CD14-positive monocyte (primary cell): ENCODE data around the gene HOXA7. TPM values are rescaled to one million over a fixed set of nuclear protein-coding genes. Genes with fewer than 3 reads are reported as not detected.

Experiments used
- DNase-seq, 3 donors: peaks; one replicate each; pipeline ENCODE4 v3.0.0-alpha.2; 2011 to 2022
- H2AFZ ChIP-seq: 2 replicates; pipeline ENCODE4 v1.6.0; 2012; ENCODE audit warnings: mild to moderate bottlenecking, low read depth, low read length, inconsistent platforms; ENCODE audit not compliant: insufficient read depth, poor library complexity, severe bottlenecking
- H3K27ac ChIP-seq, 2 donors: 1 replicate in 1 of 2; 2 replicates in 1 of 2; pipeline ENCODE4 v1.5.1; 2012 to 2013; ENCODE audit warnings: low read length in 2 of 2, control low read depth in 1 of 2, inconsistent platforms in 1 of 2, low read depth in 1 of 2, mild to moderate bottlenecking in 1 of 2
- H3K27me3 ChIP-seq, 2 donors: one replicate each; pipeline versions ENCODE4 v1.6.0 to v1.6.1; 2011 to 2013; ENCODE audit warnings: low read length in 2 of 2; ENCODE audit not compliant: control insufficient read depth in 2 of 2, insufficient read depth in 2 of 2
- H3K36me3 ChIP-seq, 2 donors: replicated peaks in 1 of 2; 1 replicate in 1 of 2; 2 replicates in 1 of 2; pipeline versions ENCODE4 v1.5.1 to v1.6.1; 2012 to 2013; ENCODE audit warnings: low read length in 2 of 2, control low read depth in 1 of 2, inconsistent platforms in 1 of 2, mild to moderate bottlenecking in 1 of 2; ENCODE audit not compliant: insufficient read depth in 2 of 2, control insufficient read depth in 1 of 2
- H3K4me1 ChIP-seq, 2 donors: 1 replicate in 1 of 2; 2 replicates in 1 of 2; pipeline versions ENCODE4 v1.5.1 to v1.6.1; 2012 to 2013; ENCODE audit warnings: low read length in 2 of 2, control low read depth in 1 of 2, inconsistent platforms in 1 of 2, mild to moderate bottlenecking in 1 of 2, moderate library complexity in 1 of 2; ENCODE audit not compliant: insufficient read depth in 2 of 2, control insufficient read depth in 1 of 2
- H3K4me2 ChIP-seq: replicated peaks from 2 replicates; pipeline ENCODE3; 2012; ENCODE audit warnings: low read length, moderate library complexity, mild to moderate bottlenecking; ENCODE audit not compliant: poor library complexity, severe bottlenecking; ENCODE audit errors: extremely low read depth
- H3K4me3 ChIP-seq, 3 experiments: fragments of 200-600 bp in 1 of 3; sonication (generic) in 1 of 3; replicated peaks in 1 of 3; 1 replicate in 2 of 3; 2 replicates in 1 of 3; pipeline ENCODE4 v1.5.1; 2011 to 2013; ENCODE audit warnings: low read length in 3 of 3, mild to moderate bottlenecking in 3 of 3, control low read depth in 2 of 3, low read depth in 2 of 3, inconsistent platforms in 1 of 3, moderate library complexity in 1 of 3
- H3K79me2 ChIP-seq: 2 replicates; pipeline ENCODE4 v1.6.0; 2012; ENCODE audit warnings: mild to moderate bottlenecking, control low read depth, inconsistent platforms, low read length, moderate library complexity; ENCODE audit not compliant: insufficient read depth
- H3K9ac ChIP-seq: 2 replicates; pipeline ENCODE4 v1.6.0; 2017; ENCODE audit warnings: low read length, mild to moderate bottlenecking; ENCODE audit not compliant: insufficient read depth, poor library complexity, severe bottlenecking
- H3K9me3 ChIP-seq, 2 donors: replicated peaks in 1 of 2; 1 replicate in 1 of 2; 2 replicates in 1 of 2; pipeline versions ENCODE4 v1.5.1 to v1.6.1; 2012 to 2013; ENCODE audit warnings: low read length in 2 of 2, control low read depth in 1 of 2; ENCODE audit not compliant: control insufficient read depth in 1 of 2, insufficient read depth in 1 of 2
- H4K20me1 ChIP-seq: 2 replicates; pipeline ENCODE4 v1.6.0; 2012; ENCODE audit warnings: mild to moderate bottlenecking, low read length, control low read depth, moderate library complexity; ENCODE audit not compliant: insufficient read depth
- H3K27ac Mint-ChIP-seq, 7 donors: one replicate each; pipeline ENCODE4 v1.8.0; 2020; ENCODE audit warnings: mild to moderate bottlenecking in 7 of 7, mixed read lengths in 7 of 7, moderate library complexity in 6 of 7, inconsistent platforms in 2 of 7
- H3K27me3 Mint-ChIP-seq, 3 donors: one replicate each; pipeline ENCODE4 v1.8.0; 2021 to 2022; ENCODE audit warnings: low read depth in 3 of 3, mild to moderate bottlenecking in 3 of 3, mixed read lengths in 3 of 3, moderate library complexity in 3 of 3, inconsistent platforms in 1 of 3
- H3K36me3 Mint-ChIP-seq, 2 donors: one replicate each; pipeline ENCODE4 v1.8.0; 2020; ENCODE audit warnings: mixed read lengths in 2 of 2, inconsistent platforms in 1 of 2, mild to moderate bottlenecking in 1 of 2
- H3K4me1 Mint-ChIP-seq: one replicate; pipeline ENCODE4 v1.8.0; 2020; ENCODE audit warnings: mild to moderate bottlenecking, mixed read lengths
- H3K4me3 Mint-ChIP-seq, 2 donors: one replicate each; pipeline ENCODE4 v1.8.0; 2020; ENCODE audit warnings: mild to moderate bottlenecking in 2 of 2, mixed read lengths in 2 of 2, moderate library complexity in 1 of 2
- H3K9me3 Mint-ChIP-seq, 7 donors: one replicate each; pipeline ENCODE4 v1.8.0; 2020 to 2022; ENCODE audit warnings: mixed read lengths in 7 of 7, mild to moderate bottlenecking in 6 of 7, moderate library complexity in 6 of 7, inconsistent platforms in 2 of 7
- WGBS: methylation state at CpG from one replicate; pipeline ENCODE4 v1.1.5; 2013; ENCODE audit warnings: missing lambda C conversion rate; ENCODE audit not compliant: insufficient coverage; 5-methylcytosine and 5-hydroxymethylcytosine counted together
- intact Hi-C, 2 donors: fragments of 100-400 bp; cut with micrococcal nuclease; formaldehyde crosslinking; loops; one replicate each; pipeline versions ENCODE4 v1.15.0 to v1.15.1; 2023
- polyA plus RNA-seq, 3 donors: library from polyadenylated mRNA; depleted of rRNA in 1 of 3; unstranded in 2 of 3; stranded (reverse) in 1 of 3; fragments of 300-500 nt in 2 of 3; fragments of >200 nt in 1 of 3; fragmentation: Illumina TruSeq in 2 of 3; gene quantifications; 1 replicate in 2 of 3; 2 replicates in 1 of 3; pipeline ENCODE4 v1.2.3, GENCODE V29; 2012 to 2021
- TF ChIP-seq, protein P1 (sequence below): fragments of 200-600 bp; IDR thresholded peaks from one replicate; pipeline ENCODE4 v1.8.0; 2022; ENCODE audit warnings: antibody characterized with exemption, mild to moderate bottlenecking

Gene HOXA7
- polyA plus RNA-seq, 3 donors = not detected

DNA sequence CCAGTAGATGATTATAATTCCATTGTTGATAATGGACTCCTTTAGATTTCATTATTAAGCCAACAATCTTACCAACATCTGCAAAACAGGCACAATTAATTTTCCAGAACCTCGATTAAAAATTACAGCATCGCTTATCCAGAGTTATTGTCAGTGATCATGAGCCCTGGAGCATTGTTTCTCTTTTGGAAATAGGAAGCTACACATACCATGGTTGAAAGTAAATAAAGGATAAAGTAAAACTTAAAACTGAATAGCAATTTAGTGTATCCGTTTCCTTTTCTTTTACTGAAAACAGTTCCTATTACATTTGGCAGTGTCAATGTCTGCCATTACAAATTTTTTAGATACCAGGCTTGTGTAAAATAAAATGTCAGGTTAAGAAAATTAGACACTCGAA lies 44.1 kb downstream of the HOXA7 start:
- Histone ChIP-seq H3K4me2 (no peak overlapping the region), H3K27me3 (no peaks in the 10 kb centered on the region), H3K4me3 (no peak overlapping the region), H3K27ac (no peak overlapping the region), H3K4me1 (no peaks in the 10 kb centered on the region), H3K36me3 (no peaks in the 10 kb centered on the region), H4K20me1 (no peaks in the 10 kb centered on the region), H3K9me3 (peaks cover 0 to 4% of the 10 kb centered on the region in 2 donors), H3K9ac (no peak overlapping the region), H2AFZ (no peak overlapping the region), H3K79me2 (no peaks in the 10 kb centered on the region)
- Mint-ChIP-seq H3K27me3 (peaks cover 2 to 4% (median 3%) of the 10 kb centered on the region in 3 donors), H3K4me1 (no peaks in the 10 kb centered on the region), H3K36me3 (no peaks in the 10 kb centered on the region), H3K4me3 (no peak overlapping the region), H3K27ac (no peak overlapping the region), H3K9me3 (peaks cover 0 to 13% (median 3%) of the 10 kb centered on the region in 7 donors)
- TF ChIP-seq, protein P1, sequence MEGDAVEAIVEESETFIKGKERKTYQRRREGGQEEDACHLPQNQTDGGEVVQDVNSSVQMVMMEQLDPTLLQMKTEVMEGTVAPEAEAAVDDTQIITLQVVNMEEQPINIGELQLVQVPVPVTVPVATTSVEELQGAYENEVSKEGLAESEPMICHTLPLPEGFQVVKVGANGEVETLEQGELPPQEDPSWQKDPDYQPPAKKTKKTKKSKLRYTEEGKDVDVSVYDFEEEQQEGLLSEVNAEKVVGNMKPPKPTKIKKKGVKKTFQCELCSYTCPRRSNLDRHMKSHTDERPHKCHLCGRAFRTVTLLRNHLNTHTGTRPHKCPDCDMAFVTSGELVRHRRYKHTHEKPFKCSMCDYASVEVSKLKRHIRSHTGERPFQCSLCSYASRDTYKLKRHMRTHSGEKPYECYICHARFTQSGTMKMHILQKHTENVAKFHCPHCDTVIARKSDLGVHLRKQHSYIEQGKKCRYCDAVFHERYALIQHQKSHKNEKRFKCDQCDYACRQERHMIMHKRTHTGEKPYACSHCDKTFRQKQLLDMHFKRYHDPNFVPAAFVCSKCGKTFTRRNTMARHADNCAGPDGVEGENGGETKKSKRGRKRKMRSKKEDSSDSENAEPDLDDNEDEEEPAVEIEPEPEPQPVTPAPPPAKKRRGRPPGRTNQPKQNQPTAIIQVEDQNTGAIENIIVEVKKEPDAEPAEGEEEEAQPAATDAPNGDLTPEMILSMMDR = no peak
- DNase-seq = no peak
- intact Hi-C loops = no loop called here
- WGBS = no CpG with 5 or more reads among the region's 4 CpGs

DNA sequence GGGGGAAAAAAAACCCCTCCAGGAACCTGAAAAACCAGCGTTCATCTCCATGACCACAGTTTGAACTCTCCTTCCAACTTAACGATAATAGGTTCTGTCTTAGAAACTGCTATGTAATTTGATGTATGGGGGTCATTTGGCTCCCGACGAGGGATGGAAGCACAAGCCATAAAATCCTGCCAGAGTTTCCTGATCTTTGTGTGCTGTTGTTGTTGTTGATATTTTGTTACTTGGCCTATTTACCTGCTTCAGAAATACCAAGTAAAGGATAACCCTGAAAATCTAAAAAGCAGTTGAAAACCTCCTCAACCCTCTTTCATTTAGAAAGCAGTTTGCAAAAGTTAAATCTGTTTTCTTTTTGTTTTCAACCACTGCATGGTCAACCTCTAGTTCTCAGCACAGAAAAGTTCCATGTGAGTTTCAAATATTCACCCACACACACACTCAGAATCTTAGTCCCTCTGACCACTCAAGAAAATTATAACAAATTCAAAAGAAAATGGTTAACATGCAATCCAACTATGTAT lies 44.7 kb downstream of the HOXA7 start:
- WGBS = no CpG with 5 or more reads among the region's 4 CpGs
- intact Hi-C loops = no loop called here
- Histone ChIP-seq H3K4me2 (no peak overlapping the region), H3K36me3 (no peaks in the 10 kb centered on the region), H4K20me1 (no peaks in the 10 kb centered on the region), H2AFZ (no peak overlapping the region), H3K9ac (no peak overlapping the region), H3K27ac (no peak overlapping the region), H3K79me2 (no peaks in the 10 kb centered on the region), H3K4me1 (no peaks in the 10 kb centered on the region), H3K9me3 (peaks cover 0 to 4% of the 10 kb centered on the region in 2 donors), H3K4me3 (no peak overlapping the region), H3K27me3 (no peaks in the 10 kb centered on the region)
- H3K9me3 Mint-ChIP-seq = peaks cover 0 to 13% (median 3%) of the 10 kb centered on the region in 7 donors
- TF ChIP-seq, protein P1 = no peak
- H3K27me3 Mint-ChIP-seq = peaks cover 1 to 4% (median 2%) of the 10 kb centered on the region in 3 donors
- no peak for DNase-seq
- H3K36me3 Mint-ChIP-seq = no peaks in the 10 kb centered on the region
- H3K27ac Mint-ChIP-seq = no peak overlapping the region
- no peaks in the 10 kb centered on the region for H3K4me1 Mint-ChIP-seq
- H3K4me3 Mint-ChIP-seq = no peak overlapping the region
